Measurements from ENCODE around the gene GPR87.

Gene GPR87, protein sequence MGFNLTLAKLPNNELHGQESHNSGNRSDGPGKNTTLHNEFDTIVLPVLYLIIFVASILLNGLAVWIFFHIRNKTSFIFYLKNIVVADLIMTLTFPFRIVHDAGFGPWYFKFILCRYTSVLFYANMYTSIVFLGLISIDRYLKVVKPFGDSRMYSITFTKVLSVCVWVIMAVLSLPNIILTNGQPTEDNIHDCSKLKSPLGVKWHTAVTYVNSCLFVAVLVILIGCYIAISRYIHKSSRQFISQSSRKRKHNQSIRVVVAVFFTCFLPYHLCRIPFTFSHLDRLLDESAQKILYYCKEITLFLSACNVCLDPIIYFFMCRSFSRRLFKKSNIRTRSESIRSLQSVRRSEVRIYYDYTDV

DNA sequence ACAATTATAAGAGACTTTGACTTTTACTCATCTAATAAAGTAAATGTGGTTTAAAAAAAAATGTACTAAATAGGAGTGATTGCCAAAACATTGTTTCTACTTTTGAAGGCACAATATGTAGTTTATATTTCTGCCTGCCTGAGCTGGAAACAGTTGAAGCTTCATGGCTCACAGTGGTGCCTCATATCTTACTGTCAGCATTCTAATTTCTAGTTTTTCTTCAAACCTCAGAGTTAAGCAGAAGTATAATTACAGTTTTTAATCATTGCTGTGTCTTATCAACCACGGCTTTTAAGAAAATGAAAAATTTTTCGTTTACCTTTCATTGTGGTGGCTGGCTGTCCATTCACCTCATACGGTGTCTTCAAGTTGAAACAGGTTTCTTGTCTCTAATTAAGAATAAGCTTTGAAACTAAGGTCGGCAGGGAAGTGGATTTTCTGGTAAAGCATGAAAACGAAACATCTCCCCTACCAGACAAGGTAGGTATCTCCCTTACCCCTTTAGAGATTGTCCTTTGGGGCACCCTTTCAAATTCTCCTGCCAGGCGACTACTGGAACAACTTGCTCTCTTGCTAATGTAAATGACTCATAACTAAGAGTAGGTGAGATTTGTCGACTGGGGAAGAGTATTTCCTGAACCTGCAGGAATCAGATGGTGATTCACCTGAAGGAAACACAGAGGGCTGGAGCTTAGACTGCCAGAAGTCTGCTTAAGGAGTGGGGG lies at the start of gene GPR87:
TSS of gene GPR87 (minus strand) at position 554 of the 725 bp plus-strand sequence. CDS start 16,720 bp downstream, outside the sequence.
- DNase-seq (ENCODE audit: low read depth in 3 of 3): no peak

- no peak for DNase-seq (ENCODE audit: low read depth in 3 of 3)
Measured at GRCh38 chr3:151362751-151363174, 46.1 kb upstream of the GPR87 start.

GRCh38 chr3:151357463-151357850 lies 40.8 kb upstream of the GPR87 start:
- no peak for DNase-seq (ENCODE audit: low read depth in 3 of 3)

- DNase-seq (ENCODE audit: low read depth in 3 of 3): no peak
Measured at GRCh38 chr3:151356794-151357462, 40.3 kb upstream of the GPR87 start.

GRCh38 chr3:151351648-151352047 lies 35.0 kb upstream of the GPR87 start:
- no peak for DNase-seq (ENCODE audit: low read depth in 3 of 3)

GRCh38 chr3:151351219-151351618 lies 34.6 kb upstream of the GPR87 start:
- DNase-seq (ENCODE audit: low read depth in 3 of 3): no peak

GRCh38 chr3:151350656-151351055 lies 34.0 kb upstream of the GPR87 start:
- DNase-seq (ENCODE audit: low read depth in 3 of 3): no peak

GRCh38 chr3:151347432-151347831 lies 30.8 kb upstream of the GPR87 start:
- no peak for DNase-seq (ENCODE audit: low read depth in 3 of 3)

DNA sequence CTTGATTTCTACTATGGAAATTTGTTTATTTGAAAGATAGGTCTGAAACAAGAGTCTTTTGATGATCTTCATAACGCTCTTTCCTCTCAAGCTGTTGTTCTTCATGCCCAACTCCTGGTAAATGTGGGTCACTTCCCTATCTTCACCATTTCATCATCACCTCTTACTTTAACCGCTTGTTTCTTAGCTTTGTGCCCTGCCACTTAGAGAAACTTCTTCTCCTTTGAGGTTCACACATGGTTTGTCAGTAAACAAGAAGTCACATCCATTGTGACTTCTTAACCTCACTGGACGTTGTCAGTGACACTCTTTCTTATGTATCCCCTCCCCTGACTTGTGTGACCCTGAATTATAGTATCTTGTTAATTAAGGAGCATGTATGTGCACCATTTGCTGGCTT lies 29.7 kb upstream of the GPR87 start:
- no peak for DNase-seq (ENCODE audit: low read depth in 3 of 3)

DNA sequence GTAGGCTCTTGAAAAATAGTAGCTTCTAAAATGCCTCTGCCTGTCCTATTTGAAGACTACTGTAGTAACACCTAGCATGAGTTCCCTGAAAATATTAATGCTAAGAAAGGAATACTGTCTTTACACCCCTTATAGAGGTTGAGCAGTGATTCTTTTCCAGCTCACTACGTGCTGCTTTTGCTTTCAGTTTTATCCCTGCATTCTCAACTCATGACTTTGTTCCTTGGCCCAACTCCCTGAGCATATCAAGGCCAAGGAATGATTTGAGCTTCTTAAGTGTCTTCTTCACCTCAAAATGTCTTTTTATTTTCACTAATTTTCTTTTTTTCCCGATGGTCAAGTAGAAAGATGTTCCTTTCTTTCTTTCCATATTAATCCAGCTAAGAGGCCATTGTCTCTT lies 29.2 kb upstream of the GPR87 start:
- DNase-seq (ENCODE audit: low read depth in 3 of 3): no peak

GRCh38 chr3:151331696-151332095 lies 15.1 kb upstream of the GPR87 start:
- no peak for DNase-seq (ENCODE audit: low read depth in 3 of 3)

- DNase-seq (ENCODE audit: low read depth in 3 of 3): no peak
Measured at GRCh38 chr3:151330899-151331298, 14.3 kb upstream of the GPR87 start.

DNA sequence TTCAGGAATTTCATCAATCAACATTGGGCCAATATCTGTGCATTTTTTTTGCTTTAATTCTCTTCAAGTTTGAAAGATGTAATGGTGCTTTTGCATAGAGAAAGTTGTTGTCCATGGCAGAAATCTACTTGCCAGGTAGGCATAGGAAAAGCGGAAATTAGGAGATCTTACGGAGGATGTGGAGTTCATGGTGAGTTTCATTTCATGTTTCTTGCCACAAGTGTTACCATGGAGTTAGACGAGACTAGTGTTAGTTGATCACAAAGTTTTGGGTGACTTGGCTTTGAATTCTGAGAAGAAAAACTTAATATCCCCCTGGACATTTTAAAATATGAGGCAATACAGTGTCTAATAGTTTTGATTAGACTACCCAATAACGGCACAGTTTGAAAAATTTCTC lies 13.8 kb upstream of the GPR87 start:
- no peak for DNase-seq (ENCODE audit: low read depth in 3 of 3)

GRCh38 chr3:151329363-151329762 lies 12.7 kb upstream of the GPR87 start, which contains the start of gene P2RY13:
P2RY13 (minus strand) TSS chr3:151329549; CDS start chr3:151329528, 21 bp downstream.
- DNase-seq (ENCODE audit: low read depth in 3 of 3): no peak

GRCh38 chr3:151328298-151328995 lies 11.8 kb upstream of the GPR87 start:
- DNase-seq (ENCODE audit: low read depth in 3 of 3): no peak

DNA sequence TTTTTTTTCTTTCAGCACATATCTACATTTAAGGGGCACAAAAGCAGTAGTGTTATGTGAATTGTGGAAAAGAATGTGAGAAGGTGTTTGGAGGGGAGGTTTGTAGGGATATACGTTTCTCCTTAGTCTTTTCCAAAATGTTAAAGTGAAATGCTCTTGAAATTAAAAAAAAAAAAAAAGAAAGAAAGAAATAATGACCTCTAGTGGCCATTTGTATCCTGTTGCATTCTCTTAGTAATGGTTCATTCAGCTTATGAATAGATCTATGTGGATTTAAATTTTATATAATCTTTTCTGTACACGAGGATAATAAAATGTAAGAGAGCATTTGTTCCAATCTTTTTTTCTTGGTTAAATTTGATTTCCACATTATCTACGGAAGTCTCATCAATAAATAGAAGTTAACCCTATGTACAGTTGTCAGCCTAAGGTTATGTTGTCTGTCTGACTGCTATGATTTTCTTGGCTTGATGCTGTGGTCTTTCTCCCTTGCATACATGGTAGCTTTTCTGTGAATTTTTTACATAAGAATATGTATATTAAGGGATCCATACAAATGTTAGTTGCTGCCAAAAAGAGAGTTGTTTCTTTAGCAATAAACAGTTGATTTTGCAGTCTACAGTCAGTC lies 11.1 kb upstream of the GPR87 start:
- DNase-seq (ENCODE audit: low read depth in 3 of 3): no peak

DNA sequence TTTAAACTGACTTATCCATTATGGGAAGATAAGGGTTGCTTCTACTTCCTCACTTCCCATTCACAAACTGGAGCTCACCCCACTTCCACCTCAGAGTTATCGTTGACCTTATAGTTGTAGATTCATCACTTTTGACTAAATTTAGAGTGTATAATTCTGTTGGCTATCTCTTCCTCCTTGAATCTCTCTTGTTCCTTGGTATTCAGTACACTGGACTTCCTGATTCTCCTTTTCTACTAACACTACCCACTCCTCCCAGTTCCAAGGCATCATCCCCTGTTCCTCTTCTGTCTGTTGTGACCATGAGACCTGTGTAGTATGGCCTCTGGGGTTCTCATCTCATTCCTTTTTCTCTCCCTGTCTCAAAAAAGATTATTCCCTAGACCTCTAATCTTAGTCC lies 5.9 kb upstream of the GPR87 start:
- DNase-seq (ENCODE audit: low read depth in 3 of 3): no peak

- DNase-seq (ENCODE audit: low read depth in 3 of 3): no peak
Measured at GRCh38 chr3:151321526-151321925, 4.9 kb upstream of the GPR87 start.

DNA sequence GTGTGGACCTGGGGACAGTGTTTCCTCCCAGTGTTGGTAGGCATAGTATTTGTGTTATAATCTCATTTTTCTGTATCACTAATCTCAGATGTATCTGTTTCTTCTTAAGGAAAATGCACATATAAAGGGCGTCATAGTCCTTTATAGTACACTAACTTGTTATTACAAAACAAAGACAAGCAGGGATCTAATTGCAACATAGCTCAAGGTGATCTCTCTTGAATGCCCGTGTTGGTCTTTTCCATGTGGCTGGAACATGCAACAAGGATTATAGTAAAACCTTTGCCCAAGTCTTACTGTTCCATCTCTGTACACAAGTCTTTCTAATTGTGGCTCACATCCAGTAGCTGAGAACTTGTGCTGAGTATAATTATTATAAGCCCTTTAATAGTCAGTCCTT lies 3.5 kb upstream of the GPR87 start:
- no peak for DNase-seq (ENCODE audit: low read depth in 3 of 3)

DNA sequence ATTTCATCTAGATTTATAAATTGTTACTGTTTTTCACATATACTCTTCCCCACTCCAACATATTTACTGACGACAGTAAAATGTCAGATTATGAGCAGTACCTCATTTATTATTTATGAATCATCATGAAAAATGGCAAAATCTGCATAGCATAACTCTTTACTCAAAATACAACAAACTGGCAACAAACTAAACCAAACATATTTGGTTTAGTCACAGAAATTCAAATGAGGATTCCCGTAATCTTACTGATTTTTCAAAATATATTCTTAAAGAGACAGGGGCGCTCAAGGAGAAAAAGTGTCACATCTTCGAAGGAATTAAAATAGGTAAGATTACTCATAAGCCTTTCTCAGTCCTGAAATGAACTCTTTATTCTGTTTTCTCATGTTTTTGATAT lies 3.0 kb upstream of the GPR87 start:
- DNase-seq (ENCODE audit: low read depth in 3 of 3): no peak

- DNase-seq (ENCODE audit: low read depth in 3 of 3): no peak
Measured at GRCh38 chr3:151318991-151319390, 2.4 kb upstream of the GPR87 start.

DNA sequence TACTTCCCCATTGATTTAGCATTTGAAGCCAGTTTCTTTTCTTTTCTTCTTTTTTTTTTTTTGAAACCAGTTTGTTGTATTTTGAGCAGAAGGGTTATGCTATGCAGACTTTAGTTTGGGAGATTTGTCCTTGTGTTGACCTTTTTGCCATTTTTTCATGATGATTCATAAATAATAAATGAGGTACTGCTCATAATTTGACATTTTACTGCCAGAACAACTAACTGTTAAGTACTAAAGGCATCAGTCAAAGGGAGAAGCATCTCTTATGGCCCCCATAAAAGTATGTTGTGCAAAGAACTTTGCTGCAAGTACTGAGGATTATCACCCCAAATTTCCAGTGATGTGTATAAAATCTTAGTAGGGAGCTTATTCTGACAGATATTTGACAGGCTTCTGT lies 1.7 kb upstream of the GPR87 start:
- DNase-seq (ENCODE audit: low read depth in 3 of 3): no peak
